ENCODE results near the gene EIF5.
"Not testable (repeated sequence)": the region's sequence is repeated elsewhere in the genome, so short reads cannot be mapped to it uniquely, and the experiment has no call there.

Gene EIF5

DNA sequence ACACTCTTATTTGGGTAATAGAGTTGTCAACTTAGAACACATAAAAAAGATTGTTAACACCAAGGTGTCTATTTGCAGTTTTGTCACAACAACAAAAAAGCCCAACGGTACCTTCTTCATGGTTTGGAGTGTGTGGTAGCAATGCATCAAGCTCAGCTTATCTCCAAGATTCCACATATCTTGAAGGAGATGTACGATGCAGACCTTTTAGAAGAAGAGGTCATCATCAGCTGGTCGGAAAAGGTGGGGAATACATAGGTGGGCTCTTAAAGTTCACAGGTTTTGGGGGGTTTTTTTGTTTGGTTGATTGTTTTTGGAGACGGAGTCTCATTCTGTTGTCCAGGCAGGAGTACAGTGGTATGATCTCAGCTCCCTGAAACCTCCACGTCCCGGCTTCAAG, 5.5 kb downstream of the EIF5 start:
- no peak for DNase-seq

DNA sequence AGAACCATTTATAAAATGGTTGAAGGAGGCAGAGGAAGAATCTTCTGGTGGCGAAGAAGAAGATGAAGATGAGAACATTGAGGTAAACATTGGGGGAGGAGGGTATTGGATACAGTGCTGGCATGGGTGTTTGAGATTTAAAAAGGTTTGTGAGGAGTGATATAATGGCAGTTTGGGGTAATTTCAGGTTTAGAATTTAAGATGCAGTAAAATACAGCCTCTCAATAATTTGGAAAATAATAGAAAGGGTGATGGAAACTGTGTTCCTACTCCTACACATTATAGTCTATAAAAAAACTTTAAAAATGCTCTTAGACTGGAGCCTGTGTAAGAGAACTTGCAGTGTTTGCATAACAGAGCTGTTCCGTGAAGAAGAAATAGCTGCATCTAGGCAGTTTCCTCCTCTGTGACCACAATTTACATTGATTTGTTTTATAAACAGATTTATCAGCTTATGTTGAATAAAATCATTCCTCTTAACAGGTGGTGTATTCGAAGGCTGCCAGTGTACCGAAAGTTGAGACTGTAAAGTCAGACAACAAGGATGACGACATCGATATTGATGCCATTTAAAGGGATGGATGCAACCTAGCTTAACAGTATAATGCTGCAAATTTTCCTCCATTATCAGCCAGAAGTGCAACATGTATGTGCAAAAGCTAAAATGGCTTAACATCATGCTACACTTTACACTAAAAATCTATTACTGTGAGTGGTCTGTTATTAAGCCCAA, 6.6 kb downstream of the EIF5 start:
- DNase-seq = no peak

DNA sequence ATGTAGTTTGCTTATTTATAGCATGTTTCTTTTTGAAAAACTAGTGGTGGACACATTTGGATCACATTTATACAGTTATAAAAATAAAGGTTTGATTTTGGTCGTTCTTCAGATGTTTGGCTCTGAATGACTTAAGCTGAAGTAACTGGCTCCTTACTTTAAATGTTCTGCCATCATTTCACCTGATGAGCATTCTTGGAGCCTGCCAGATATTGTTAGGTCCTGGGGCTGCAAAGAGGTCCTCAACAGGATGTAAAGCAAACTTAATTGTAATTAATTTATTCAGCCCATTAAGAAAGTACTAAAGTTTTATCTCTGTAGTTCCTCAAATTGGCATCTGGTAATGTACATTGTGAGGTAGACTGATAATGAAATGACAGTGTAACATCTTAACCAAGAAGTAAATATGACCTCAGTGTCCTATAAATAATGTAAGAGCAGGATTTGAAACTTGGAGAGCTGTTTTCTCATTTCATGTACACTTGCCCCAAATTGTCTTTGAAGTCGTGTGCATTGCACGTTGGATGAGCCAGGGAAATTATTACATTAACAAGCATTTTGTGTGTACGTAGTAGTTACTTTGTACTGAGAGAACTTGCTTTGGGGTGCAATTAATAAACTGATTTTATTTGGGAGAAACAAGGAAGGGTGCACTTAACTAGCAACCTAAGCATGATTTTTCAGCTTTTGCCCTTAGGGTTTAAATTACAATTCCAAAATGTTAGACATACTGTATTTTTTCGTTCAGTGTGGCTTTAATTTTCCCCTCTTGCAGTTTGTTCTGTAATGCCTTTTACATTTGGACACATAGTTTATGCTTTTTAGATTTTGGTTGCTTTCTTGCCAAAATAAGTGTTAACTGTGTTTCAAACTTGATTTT, 7.5 kb downstream of the EIF5 start:
- DNase-seq = no peak

DNA sequence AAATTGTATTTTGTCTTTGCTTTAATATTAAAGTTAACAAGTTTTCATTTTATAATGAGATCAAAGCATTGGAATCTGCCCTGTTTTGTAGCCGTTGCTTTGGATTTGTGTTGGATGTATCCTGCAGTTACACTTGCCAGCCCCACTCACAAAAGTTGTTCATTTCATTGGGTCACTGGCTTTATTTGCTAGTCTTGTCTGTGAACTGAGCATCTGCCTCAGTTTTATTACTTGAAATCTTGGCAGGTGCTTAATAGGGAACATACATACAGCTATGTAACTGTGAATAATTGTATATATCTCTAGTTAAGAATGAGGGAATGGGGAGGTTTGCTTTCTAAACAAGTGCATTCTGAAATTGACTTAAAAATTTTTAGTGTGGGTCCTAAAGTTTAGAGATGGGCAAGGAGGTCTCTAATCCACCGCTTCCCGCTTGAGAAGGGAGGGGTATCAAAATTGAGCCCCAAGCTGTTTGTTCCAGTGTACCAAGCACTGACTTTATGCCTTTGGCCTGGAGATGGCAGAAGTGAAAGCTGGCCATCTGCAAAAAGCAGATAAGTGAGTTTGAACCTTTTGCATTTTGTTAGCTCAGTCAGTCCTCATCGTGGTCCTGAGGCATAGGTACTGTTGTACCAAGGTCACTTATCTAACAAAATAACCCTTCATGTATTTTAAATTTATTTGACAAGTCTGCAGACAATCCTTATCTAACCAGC, 9.3 kb downstream of the EIF5 start:
- no peak for DNase-seq

DNA sequence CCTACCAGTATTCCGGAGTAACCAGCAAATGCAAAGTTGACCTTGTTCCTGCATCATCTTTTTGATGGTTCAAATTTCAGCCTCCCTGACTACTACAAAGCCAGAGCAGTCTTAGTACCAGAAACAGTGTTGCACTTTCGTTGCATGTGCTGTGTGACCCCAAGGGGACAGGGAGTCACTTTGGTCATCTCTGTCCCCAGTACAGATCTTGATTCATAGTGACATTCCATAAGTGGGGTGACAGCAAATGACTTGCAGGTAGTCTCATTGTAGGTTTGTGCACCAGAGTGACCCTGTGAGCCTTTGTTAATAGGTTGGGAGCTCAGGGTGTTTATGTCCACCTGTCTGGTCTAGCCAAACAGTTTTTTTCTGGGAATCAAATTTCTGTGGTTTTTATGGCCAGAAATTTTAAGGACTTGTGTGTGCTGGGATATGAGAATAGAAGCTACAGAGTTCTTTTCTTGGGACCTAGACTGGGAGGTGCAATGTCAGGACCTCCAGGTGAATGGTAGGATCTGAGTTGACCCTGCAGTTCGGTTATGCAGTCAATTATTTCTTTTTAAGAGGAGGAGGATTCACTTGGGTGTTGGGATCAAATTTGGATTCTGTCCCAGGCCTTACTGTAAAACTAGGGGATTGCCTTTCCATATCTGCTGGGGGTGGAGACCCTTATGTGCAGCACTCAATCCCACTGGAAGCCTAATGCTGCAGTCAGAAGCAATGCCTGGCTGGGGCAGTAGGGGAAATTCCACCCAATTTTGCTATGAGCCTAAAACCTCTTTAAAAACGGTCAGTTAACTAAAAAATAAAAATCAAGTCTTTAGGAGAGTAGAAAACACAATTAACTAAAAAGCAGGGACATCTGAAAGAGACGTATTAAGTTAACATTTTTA, 10.1 kb downstream of the EIF5 start:
- DNase-seq = no peak

DNA sequence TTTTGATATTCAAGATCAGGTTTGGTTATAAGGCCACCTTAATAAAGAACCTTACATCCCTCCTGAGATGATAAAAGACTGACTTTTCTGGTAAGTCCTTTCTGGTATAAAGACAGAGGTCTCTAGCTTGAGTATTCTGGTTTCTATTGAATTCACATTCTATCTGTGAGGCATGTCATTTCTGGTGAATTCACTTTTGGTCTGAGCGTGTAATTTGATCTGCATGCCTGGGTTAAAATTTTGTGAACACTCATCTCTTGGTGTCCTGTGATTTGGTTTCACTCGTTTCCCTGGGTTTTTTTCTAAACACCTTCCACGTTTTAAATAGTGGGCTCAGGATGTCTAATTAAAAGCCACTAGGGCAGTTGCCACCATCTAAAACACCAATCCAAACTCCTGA, 12.2 kb downstream of the EIF5 start:
- DNase-seq = no peak

DNA sequence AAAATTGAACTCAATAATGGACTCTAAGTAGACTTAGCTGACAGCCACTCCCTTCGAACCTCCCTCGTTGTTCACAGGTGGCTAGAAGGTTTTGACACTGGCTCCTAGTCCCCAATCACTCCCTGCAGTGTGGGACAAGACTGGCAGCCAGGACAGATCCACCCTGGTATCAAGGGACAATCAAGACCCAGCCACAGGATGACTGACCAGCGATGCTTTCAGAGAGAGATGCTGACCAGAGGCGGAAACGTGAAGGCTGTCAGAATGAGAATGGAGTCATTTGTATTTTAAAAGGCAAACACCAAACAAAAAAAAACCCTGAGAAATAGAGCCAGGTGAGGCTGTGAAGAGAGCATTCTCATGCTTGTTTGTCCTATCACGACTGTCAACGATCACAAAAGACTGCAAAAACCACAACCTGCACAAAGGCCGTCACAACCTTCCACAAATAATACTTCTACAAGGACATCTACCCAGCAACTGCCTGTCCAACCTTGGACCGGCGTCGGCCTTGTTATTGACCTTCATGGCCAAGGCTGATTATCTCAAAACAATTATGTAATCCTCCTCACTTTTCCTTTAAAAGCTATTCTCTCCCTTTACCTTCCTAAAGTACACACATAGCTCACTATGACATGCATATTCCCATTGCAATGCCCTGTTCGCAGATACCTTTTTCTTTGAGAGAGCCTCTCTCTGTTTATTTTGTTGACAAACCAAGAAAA, 13.2 kb downstream of the EIF5 start:
- no peak for DNase-seq

DNA sequence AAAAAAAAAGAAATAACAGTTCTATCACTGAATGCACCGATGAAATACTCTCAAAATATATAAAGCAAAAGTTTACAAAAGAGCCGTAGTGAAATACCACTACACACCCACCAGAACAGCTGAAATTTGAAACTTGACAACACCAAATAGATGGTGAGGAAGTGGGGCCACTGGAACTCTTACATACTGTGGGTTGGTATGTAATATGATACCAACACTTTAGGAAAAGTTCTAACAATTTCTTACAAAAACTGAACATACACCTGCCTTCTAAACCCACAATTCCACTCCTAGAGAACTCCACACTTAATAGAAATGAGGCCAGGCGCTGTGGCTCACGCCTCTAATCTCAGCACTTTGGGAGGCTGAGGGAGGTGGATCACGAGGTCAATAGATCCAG, 14.1 kb downstream of the EIF5 start:
- DNase-seq = no peak

DNA sequence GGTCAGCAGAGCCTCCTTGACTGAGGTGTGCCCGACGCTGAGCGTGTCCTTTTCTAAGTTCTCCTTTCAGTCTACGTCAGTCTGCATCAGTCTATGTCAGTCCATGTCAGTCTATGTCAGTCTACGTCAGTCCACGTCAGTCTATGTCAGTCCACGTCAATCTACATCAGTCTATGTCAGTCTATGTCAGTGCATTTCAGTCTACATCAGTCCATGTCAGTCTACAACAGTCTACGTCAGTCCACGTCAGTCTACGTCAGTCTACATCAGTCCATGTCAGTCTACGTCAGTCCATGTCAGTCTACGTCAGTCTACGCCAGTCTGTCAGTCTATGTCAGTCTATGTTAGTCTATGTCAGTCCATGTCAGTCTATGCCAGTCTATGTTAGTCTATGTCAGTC, 15.9 kb downstream of the EIF5 start:
- no peak for DNase-seq

DNA sequence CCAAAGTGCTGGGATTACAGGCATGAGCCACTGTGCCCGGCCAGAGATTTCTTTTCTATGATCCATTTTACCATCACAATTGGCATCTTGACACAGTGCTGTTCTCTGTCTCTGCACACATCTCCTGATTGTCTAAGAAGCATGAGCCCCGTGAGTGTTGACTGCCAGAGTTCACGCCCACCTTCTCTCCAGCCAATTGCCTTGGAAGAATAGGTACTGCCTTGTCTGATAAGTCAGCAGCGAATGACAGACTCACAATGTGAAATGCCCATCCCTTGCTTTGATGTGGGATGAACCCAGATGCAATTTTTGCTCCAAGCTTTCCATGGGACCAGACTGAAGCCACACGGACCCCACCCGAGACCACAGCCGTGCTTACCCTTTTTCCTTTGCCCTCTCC, 19.3 kb downstream of the EIF5 start:
- DNase-seq = no peak

DNA sequence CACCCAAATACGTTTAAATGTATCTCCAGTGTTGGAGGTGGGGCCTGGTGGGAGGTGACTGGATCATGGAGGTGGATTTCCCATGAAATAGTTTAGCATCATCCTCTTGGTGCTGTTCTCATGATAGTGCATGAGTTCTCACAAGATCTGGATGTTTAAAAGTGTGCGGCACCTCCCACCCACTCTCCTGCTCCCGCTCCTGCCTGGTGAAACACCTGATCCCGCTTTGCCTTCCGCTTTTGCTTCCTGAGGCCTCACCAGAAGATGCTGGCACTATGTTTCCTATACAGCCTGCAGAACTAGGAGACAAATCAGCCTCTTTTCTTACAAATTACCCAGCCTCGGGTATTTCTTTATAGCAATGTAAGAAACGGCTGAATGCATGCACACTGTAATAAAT, 20.1 kb downstream of the EIF5 start:
- DNase-seq = no peak

DNA sequence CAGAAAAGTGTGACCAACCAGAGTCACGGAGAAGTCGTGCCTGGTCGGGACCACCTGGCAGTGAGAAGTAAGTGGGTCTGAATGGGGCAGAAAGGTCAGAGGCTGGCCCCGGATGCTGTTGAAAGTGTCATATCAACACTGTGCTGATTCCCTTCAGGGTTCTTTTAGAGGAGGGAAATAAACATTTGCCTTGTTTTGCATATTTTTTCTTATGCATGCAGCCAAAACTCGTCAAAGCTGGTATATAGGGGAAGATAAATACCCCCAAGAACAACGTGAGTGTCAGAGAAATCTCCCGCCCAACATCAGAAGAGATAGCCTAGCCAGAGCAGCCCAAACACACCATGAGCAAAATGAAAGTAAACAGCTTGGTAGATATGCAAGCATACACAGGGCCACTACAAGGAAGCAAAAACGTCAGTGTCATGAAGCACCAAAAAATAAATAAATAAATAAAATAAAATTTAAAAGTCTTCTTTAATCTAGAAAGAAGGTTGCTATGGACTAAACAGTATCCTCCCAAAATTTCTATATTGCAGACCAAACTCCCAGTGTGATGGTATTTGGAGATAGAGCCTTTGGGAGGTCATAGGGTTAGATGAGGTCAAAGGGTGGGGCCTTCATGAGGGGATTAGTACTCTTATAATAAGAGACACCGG, 22.1 kb downstream of the EIF5 start:
- DNase-seq = no peak

DNA sequence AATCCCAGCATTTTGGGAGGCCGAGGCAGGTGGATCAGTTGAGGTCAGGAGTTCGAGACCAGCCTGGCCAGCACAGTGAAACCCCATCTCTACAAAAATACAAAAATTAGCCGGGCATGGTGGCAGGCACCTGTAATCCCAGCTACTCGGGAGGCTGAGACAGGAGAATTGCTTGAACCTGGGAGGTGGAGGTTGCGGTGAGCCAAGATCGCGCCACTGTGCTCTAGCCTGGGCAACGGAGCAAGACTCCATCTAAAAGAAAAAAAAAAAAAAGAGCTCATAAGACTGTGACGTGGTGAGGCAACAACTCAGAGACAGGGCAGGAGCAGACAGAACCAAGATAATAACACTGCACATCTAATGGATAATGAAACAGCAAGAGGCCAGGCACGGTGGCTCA, 23.5 kb downstream of the EIF5 start:
- DNase-seq = not testable (repeated sequence)

DNA sequence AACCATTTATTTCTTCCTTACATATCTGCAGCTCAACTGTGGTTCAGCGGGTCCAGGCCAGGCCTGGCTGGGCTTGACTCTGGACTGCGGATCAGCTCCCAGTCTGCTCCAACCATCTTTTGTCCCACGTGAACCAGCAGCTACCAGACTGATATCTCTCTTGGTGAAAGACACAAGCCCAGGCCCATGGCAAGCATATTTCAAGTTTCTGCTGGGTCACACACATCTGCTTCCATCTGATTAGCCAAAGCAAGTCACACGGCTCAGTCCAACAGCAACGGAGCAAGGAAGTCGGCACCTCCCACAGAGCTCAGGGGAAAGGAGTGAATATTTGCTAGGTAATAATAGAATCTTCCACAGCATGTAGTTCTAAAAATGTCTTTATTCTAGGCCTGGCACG, 26.5 kb downstream of the EIF5 start:
- DNase-seq = no peak

DNA sequence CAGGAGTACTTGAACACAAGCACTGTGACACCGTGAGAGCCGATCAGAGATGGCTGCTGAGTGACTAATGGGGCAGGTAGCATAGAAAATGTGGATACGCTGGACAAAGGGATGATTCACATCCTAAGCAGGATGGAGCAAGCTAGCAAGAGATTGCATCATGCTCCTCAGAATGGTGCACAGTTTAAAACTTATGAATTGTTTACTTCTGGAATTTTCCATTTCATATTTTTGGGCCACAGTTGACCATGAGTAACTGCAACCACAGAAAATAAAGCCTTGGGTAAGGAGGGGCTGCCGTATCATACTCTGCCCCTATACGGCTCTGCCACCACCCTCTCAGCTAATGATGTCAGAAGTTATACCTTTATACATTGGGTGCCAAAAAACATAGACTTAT, 27.8 kb downstream of the EIF5 start:
- DNase-seq = peak; percentile 75 to 94 (median 88)

DNA sequence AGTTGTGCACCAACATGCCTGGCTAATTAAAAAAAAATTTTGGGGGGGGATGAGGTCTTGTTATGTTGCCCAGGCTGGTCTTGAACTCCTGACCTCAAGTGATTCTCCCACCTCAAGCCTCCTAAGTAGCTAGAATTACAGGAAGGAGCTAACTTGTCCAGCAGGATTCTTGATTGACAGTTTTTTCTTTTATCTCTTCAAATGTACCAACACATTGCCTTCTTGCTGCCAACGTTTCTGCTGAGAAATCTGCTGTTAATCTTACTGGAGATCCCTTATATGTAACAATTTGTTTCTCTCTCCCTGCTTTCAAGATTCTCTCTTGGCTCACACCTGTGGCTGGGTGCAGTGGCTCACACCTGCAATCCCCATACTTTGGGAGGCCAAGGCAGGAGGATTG, 28.7 kb downstream of the EIF5 start:
- no peak for DNase-seq

DNA sequence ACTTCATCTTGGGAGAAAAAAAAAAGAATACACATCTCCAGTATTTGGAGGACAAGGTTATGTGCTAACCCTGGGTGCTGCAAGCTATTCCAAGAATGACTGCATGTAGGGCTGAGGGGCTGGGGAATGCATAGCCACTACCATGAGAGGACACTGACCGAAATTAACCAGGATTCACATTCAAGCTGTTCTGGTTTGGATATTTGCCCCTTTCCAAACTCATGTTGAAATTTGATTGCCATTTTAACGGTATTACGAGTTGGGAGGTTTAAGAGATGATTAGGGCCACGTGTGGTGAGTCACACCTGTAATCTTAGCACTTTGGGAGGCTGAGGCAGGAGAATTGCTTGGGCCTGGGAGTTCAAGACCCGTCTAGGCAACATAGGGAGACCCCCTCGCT, 32.7 kb downstream of the EIF5 start:
- no peak for DNase-seq

DNA sequence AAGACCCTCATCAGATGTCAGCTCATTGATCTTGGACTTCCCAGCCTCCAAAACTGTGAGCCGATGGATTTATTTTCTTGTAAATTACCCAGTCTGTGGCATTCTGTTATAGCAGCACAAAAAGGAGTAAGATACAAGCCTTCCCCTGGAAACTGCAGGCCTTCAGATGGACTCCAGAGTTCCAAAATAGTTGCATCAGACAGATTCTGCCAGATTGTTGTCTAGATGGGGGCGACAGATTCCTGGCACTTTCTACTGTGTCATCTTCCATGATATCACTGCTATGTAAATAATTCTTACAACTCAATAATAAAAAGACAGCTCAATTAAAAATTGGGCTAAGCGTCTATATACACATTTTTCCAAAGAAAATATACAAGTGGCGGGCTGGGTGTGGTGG, 34.0 kb downstream of the EIF5 start:
- DNase-seq = no peak

DNA sequence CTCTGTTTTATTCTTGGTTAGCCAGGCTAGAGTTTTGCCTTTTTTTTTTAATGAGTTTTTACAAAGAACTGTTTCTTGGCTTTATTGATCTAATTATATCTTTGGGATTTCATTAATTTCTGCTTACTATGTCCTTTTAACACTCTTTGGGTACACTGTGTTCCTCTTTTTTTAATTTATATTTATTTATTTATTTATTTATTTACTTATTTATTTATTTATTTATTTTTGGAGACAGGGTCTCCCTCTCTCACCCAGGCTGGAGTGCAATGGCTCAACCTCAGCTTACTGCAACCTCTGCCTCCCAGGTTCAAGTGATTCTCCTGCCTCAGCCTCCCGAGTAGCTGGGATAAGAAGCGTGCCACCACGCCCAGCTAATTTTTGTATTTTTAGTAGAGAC, 36.0 kb downstream of the EIF5 start:
- no peak for DNase-seq

DNA sequence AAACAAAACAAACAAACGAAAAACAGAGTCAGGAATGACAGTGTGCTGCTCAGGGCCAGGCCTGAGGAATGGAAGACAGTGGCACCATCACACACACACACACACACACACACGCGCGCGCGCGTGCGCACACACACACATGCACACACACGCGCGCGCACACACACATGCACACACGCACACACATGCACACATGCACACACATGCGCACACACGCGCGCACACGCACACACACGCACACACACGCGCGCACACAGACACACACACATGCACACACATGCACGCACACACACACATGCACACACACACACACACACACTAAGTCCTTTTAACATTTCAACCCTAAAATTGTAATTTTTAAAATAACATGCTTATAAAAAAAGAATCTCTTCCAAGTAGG, 38.0 kb downstream of the EIF5 start:
- DNase-seq = no peak

DNA sequence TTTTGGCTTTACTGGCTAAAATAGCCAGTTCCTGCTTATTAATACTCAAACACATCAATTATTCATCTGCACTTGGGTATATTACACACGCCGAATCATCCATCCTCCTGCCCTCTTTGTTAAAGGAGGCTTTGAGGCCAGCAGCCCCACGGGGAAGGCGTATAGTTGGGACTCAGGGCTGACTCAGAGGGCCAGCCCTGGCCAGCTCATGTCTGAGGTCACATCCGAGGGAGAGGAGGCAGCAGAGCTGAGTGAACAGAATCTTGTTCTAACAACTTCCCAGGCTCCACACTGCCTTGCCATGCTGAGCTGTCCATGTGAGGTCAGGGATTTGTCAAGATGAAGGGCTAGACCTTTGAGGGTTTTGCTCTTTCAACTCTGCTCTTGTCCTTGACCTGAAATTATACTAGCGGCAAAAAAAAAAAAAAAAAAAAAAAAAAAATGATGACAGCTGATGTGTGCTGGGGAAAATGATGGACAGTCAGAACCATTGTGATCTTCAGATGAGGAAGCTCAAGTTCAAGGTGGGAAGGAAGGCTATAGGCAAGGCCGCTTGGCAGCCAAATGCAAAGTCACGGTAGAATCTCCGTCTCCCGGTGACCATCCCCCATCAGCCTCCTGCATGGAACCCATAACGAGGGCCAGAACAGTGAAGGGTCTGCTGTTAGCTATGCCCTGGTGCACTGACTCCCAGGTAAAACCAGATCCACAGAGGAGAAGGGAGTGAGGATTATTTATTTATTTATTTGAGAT, 38.7 kb downstream of the EIF5 start:
- peak; percentile 95 to 98 (median 97) for DNase-seq
